Activated CD4-positive, alpha-beta T cell treated with anti-CD3 and anti-CD28 coated beads, Interleukin-2, Interleukin-4, amounts not matched to agents 100 ng/mL and 50 ng/mL, durations not matched to agents 16 hours and 8 hours (primary cell): ENCODE measurements around the gene FSHR.

ENCODE experiments used
- DNase-seq: peaks from one replicate; pipeline ENCODE4 v3.0.0-alpha.2; 2020; ENCODE audit warnings: low spot score

FSHR gene

DNA sequence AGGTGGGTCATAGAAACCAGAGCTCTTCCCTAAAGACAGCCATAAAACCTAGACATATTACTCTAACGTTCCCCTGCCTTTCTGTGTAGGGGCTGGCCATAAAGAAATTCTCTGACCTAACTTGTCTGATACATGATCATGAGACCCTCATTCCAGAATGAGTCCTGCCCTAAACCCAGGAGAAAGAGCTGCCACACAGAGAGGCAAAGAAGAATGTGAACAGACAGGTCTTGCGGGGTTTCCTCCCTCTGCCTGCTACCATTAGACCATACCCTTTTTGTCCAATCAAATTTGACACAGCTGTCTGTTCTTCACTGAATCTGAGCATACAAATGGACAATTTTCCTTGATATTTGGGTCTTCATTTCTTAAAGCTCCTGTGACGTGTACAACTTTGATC lies 200.0 kb downstream of the FSHR start:
- no peak for DNase-seq

DNA sequence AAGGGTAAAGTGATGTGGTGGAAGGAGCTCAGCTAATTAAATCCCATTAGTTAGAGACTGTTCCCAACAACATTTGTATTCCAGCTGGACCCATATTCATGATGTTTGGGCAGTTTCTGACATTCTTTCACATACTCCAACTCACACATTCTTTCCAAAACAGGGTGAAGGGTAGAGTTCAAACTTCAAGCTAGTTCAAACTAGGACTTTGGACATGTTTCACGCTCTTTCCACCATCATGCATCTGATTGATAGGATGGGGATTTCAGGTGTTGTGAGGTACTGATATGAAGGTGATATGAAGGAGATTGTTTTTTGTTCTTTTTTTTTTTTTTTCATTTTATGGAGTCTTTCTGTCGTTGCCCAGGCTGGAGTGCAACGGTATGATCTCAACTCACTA lies 201.7 kb downstream of the FSHR start:
- DNase-seq, result no peak

DNA sequence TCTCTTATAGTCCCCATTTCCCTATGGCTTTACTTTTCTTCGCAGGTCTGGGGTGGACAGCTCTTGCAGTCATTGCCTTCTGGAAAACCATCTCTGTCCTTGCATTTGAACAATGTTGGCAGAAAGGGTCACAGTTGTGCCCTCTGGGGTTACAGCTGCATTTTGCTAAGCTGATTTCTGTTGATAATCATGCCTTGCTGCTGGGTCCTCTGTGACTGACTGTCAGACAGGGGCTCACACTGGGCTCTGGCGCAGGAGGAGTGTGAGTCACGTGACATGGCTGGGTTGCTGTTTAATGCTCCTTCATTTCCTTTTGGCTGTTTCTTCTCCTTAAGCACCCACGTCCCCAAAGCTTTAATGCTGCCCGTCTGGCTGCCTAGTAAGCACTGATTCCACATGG lies 202.2 kb downstream of the FSHR start:
- no peak for DNase-seq

DNA sequence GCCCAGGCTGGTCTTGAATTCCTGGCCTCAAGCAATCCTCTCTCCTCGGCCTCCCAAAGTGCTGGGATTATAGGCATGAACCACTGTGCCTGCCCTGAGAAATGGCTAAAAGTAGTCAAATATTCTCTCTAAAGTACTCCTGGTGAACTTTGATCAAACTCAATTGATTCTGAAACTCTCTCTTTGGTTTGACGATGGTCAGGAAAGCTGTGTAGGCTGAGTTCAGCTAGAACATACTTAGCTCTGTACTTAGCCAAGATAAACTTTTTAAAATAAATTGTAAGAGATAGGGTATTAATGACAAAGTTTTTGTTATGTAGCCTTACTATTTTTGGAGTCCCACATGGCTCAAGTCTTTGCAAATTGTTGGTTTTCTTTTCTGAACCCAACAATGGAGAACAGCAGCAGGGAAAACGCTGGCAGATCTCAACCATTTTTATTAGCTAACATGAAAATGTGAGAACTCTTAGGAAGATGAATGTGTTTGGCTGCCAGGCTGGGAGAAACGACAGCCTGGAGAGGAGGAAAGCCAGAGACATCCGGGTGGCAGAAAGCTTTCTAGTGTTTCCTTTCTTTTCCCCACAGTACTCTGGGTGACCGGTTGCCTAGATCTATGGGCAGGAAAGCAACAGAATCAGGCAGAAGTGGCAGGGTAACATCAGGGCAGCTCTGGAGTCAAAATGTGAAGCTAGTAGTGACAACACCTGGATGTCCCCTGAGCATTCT lies 205.8 kb downstream of the FSHR start:
- DNase-seq, result no peak

DNA sequence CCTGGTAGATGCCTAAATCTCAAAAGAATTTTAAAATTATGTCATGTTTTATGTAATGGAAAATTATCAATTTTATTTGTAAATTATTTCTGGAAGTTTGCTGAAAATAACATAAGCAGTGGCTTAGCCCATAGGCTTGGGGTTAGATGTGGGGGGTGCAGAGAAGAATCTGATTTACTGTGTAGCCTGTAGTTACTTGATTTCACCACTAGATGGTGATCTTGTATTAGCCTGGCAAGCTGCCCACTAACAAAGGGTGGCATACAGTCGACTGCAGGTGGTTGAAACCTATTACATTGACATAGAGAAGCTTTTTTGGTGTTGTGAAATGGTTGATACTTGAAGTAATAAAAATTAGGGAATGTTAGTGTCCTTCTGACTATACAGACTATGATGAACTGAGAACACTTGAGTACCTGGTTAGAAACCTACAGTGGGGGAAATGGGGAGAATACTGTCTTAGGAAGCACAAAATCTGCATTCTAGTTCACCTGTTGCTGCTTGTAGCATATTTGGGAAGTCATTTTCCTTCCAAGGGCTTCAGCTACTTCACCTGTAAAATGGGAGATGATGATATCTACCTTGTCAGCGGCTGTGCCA lies 207.8 kb downstream of the FSHR start:
- peak; percentile 50 for DNase-seq

DNA sequence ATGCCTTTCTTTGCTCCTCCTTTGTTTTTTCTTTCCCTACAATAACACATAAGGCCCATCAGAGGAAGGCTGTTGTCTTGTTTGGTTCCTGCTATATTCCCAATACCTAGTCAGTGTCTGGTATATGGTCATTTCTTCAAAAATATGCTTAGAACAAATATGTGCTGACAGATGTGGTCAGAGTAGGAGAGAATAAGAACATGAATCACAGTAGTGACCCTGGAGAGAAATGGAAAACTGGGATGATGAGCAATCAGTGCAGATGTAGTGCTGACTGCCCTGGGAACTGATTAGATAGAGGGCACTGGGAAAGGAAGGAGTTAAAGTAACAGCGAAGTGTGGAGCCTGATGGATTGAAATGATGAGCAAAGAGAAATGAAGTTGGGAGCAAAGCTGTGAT lies 209.4 kb downstream of the FSHR start:
- DNase-seq, result no peak

DNA sequence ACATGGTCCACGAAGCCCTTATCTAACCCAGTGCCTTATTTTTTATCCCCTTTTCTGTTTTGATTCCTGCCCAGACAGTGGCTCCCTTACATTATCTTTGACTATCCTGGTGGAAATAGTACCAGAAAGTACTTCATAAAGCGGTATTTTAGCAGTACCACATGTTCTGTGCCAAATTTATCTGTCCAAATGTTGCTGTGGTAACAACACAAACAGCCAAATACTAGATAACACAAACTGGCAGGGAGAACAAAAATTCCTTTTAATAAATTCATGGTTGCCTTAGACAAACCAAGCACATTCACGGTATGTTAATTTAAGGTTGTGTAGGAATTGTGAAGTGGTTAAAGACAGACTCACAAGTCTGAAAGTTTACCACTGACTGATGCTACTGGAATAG lies 210.9 kb downstream of the FSHR start:
- no peak for DNase-seq

DNA sequence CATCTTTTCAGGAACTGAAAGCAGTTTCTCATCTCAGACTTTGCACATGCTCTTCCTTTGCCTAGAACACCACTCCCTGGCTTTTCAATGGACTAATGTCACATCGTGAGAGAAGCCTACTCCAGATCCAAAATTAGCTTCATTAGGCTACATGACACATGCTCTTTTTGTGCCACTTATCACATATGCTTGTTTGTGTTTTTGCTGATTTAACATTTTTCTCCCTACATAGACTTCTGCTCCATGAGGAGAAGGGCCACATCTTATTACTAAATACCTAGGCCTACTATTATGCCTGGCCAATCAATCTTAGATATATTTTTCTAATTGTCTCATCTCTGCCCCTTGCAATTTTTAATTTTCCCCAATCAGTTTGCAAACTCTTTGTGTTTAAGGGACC lies 212.4 kb downstream of the FSHR start:
- no peak for DNase-seq

DNA sequence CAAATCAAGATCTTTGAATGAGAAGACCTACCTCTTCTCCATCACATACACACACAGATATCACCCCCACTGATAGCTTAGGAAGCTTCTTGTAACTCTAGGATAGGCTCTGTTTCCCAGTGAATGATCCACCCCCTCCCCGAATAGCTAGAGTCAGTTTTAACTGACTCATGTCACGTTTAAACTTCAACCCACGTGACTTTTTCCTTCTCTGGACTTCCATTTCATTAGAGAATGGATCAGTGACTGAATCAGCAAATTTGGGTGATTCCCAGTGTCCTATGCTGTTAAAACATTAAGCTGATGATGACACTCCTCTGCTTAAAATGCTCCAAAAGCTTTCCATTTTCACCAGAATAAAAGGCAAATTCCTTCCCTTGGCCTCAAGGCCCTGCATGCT lies 212.9 kb downstream of the FSHR start:
- no peak for DNase-seq

DNA sequence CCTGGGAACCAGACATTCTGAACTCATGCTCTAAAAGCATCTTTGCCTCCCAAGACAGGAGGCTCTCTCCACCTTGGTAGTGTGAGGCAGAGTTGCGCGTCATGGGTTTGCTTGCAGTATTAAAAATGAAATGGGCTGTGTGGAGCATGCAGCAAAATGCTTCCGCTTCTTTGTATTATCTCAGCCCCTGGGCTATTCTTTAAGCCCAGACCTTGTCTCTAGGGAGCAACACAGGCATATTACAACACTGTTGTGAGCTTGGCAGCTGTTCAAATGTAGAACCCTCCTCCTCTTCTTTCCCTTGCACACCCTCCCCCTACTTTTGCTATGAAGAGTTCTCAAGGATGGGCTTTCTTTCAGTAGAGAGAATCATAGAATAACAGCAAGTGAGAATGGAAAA lies 213.7 kb downstream of the FSHR start:
- DNase-seq, result no peak

DNA sequence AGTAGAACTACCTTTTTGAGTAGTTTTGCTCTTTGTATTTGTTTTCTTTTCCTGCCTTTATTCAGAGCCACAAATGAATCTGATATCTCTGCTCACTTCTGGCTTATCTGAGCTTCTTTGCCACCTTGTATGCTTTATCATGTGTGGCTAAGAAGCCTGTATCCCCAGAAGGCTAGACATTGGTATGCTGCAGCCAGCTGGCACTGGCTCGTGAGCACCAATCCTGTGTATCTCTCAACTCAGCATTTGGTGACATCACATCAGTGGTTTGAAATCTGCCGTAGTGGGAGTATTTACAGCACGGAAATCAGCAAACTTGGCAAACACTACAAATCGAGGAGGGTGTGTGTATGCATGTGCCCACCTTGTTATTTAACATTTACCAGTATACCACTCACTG lies 215.1 kb downstream of the FSHR start:
- DNase-seq, result no peak

DNA sequence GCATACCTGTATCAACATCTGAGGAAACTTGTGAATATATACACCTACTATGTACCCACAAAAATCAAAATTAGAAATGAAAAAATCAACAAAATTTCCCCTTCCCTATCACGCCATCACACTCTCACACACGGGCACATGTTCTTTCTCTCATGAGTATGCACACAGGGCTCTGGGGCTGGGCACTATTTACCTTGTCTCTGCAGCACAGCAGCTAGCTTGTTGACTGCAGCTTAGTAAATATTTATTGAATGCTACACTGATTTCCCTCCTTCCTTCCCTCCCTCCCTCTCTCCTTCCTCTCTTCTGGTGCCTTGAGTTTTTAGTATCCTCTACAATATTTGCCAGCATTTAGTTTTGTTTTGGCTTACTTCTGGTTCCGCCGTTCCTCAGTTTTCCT lies 216.1 kb downstream of the FSHR start:
- no peak for DNase-seq

DNA sequence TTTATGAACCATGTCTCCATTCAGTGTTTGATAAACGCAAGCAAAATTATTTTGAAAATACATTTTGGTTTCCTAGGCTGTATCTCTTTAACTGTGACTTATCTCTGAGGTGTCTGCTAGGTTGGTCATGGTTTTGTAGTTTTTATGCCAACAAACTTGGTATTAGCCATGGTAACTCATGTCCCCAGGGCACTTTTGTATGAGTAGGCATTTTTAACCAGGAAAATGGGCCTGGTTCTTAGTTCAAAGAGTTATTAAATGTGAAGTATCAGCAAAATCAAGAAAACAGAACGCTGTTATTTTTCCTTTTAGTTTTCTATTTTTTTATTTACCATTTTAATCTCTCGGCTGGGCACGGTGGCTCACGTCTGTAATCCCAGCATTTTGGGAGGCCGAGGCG lies 219.5 kb downstream of the FSHR start:
- DNase-seq, result no peak

DNA sequence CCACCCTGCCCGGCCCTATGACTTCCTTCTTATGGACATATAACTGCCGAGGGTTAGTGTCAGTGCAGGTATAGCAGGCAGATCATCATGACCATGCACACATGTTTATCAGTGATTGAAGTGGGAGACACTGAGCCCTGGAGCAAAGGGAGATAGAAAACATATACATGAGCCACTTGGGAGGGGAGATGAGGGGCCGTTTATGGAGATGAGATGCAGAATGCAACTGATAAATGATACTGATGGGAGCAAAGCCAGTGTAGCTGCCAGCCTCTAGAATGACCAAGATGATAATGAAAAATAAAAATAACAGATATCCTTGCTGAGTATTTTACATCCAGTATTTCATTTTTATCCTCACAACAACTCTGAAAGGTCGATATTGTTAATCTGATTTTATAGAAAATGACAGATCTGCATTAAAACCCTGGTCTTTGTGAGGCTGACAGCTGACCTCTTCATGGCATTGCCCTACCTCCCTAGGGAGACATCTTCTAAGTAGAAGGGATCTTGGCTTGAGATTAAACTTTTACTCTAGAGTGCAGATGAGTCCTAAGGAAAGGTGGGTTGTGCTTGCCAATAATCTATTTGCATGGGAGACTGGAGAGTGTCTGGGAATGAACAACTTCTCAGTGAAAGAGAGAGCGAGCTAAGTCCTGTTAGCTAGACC lies 220.4 kb downstream of the FSHR start:
- no peak for DNase-seq

DNA sequence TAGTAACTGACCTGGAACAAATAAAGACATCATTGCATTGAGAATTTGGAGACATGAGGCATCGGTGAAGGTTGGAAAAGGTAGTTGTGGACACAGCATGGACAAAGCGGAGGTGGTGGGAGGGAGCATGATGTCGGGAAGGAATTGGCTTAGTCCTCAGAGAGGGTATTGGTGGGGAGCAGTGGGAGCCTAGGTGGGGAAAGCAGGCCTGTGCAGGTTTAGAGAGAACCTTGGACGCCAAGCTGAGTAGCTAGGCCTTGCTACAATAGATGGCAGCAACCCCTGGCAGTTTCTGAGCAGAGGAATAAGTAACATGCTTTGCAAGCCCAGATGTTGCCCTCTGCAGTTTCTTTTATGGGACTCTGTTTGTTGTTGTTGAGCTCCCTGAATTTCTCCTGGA lies 221.6 kb downstream of the FSHR start:
- DNase-seq, result no peak

DNA sequence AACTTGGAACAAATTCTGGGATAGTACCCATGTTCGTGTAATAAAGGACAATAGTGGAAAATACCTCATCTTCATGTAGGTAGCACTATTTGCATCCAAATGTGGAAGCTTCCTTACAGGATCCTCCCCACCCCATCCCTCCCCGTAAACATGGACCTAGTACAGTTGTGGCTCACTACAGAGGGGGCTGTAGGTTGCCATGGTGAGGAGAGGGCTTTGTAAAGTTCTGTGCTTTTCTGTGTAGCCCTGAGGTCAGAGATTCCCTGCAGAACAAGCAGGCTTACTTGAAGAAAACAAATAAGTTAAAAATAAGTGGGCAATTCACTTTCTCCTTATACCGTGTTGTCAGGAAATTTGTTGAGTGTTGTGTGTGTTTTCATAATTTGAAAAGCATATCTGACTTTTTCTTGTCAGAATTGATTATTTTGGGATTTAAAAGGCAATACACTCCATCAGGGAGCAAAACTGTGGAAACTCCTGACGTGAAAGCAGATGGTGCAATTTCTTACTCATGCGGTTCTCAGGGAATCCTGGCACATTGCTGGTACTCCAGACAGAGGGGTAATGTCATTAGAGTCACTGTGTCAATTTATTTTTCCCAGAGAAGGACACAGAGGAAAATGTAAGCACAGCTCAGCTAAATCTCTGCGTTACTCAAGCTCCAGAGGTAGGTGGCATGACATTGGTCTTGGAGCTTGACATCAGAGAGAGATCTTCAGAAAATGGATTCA lies 224.6 kb downstream of the FSHR start:
- DNase-seq, result no peak

DNA sequence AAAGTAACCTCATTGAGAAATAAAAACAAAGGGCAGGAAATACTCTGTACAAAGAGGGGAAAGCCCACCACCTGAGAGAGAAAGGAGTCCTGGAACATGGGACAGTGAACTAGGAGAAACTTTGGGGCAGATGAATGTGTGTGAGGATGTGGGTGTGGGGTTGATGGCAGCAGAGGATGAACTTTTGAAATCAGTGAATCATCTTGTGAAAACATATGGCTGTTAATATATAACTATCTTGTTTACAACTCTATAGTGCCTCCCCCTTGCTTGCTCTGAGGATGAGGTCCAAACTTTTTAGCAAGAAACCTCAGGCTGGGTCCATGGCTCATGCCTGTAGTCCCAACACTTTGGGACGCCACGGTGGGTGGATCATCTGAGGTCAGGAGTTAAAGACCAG lies 227.0 kb downstream of the FSHR start:
- DNase-seq, result no peak

DNA sequence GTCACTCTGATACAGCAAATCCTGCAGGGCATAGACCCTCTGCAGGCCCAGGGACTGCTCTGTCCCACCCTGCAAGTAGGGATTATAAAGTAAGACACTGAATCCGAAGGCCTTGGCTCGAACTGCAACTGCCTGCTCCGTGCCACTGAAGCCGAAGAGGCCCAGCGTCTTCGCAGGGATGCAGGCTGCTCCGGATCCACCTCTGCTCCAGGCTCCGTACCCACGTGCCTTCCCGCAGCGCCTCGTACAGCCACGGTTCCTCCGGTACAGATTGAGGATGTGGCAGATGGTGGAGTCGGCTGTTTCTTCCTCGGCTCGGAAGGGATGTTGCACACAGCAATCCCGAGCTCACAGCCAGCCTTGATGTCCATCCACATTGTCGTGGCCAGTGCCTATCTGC lies 238.4 kb downstream of the FSHR start:
- no peak for DNase-seq

DNA sequence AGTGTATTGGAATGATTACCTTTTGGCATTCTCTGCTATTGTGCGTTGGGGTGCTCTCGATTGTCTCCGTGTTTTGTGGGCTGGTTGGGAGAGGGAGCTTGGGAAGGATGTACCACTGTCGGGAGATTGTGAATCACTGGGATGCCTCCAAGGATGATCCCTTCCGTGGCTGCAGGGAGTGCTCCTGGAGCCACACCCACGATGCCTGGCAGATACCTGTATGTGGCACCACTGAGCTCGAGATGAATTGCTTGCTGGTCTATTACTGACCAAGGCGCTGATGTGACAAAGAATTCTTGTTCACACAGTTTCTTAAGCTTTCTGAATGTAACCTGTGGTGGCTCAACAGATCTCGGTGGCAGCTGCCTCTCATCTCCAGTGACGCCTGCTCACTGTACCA lies 239.1 kb downstream of the FSHR start:
- no peak for DNase-seq

DNA sequence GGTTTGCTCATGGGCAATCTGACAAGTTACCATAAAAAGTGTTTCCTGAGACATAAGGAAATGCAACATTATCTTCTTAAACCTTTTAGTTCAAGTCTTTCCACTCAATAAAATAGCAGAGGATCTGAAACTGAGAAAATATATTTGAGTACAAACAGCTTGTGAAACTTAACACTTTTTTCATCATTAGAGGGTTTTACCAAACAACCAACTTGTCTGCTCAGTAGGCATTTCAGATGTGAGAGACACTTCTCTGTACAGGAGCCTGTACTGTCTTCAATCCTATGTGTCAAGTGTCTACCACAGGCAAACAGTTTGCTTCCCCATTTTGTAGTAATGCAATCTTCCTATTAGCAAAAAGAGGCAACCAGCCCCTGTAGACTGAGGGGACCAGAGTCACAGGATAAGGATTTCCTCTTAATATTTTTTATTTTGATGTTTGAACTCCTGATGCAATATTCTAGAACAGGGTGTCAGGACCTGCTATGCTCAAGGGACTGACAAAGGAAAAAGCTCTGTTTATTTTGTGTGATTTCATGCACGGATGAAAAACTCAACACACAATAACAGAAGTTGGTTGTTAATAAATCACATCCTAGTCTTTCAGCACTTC lies 239.7 kb downstream of the FSHR start:
- no peak for DNase-seq
